ACC112 (cell line): ENCODE measurements around the gene ATP6V1A.

ENCODE experiments used
- H2AFZ ChIP-seq: fragments of 200-600 bp; sonication (generic); one replicate; pipeline ENCODE4 v1.6.0; 2017; ENCODE audit warnings: antibody characterized with exemption, low read length; ENCODE audit not compliant: unreplicated experiment
- H3K27ac ChIP-seq: fragments of 200-600 bp; sonication (generic); 2 replicates; pipeline ENCODE4 v1.5.1; 2014; ENCODE audit warnings: low read depth, mild to moderate bottlenecking, antibody characterized with exemption, low read length, moderate library complexity
- H3K27me3 ChIP-seq: fragments of 200-600 bp; sonication (generic); 2 replicates; pipeline ENCODE4 v1.6.1; 2014; ENCODE audit warnings: mild to moderate bottlenecking, antibody characterized with exemption, low read length, moderate library complexity, mixed read lengths; ENCODE audit not compliant: insufficient read depth
- H3K36me3 ChIP-seq: fragments of 200-600 bp; sonication (generic); 2 replicates; pipeline ENCODE4 v1.6.1; 2016; ENCODE audit warnings: mild to moderate bottlenecking, antibody characterized with exemption, low read length, moderate library complexity, mixed read lengths; ENCODE audit not compliant: insufficient read depth
- H3K4me1 ChIP-seq: fragments of 200-600 bp; sonication (generic); one replicate; pipeline ENCODE4 v1.6.1; 2016; ENCODE audit warnings: low read length, mixed read lengths; ENCODE audit not compliant: insufficient read depth, unreplicated experiment, control insufficient read depth
- H3K4me3 ChIP-seq: fragments of 200-600 bp; sonication (generic); 2 replicates; pipeline ENCODE4 v1.5.1; 2014; ENCODE audit warnings: mild to moderate bottlenecking, low read depth, low read length
- H3K79me2 ChIP-seq: fragments of 200-600 bp; sonication (generic); one replicate; pipeline ENCODE4 v1.6.0; 2016; ENCODE audit warnings: low read length; ENCODE audit not compliant: control insufficient read depth, unreplicated experiment, insufficient read depth

The ATP6V1A gene

GRCh38 chr3:113745756-113746547 is 883 bp upstream of the ATP6V1A start, which contains the start of gene NAA50:
Gene NAA50 (minus strand): TSS chr3:113746249. CDS start chr3:113745949, 300 bp downstream.
- Histone ChIP-seq H3K79me2 (peaks cover 83% of the 10 kb centered on the region), H2AFZ (peak within 1 kb of the TSS; percentile 77), H3K27ac (peak within 1 kb of the TSS; percentile 100), H3K36me3 (0 out of 2 replicates have a peak, but pooled peaks cover 7% of the 10 kb centered on the region), H3K4me1 (peaks cover 41% of the 10 kb centered on the region), H3K4me3 (peak within 1 kb of the TSS; percentile 84), H3K27me3 (no peaks in the 10 kb centered on the region)

- Histone ChIP-seq H3K4me3 (peak overlapping the region; percentile 84), H3K27ac (peak overlapping the region; percentile 100), H3K27me3 (no peaks in the 10 kb centered on the region), H2AFZ (peak overlapping the region; percentile 57), H3K4me1 (peaks cover 33% of the 10 kb centered on the region), H3K79me2 (peaks cover 69% of the 10 kb centered on the region), H3K36me3 (no peaks in the 10 kb centered on the region)
These were observed 630 bp downstream of the ATP6V1A start for GRCh38 chr3:113747283-113748046.

GRCh38 chr3:113751141-113751540 is 4.3 kb downstream of the ATP6V1A start:
- Histone ChIP-seq H3K36me3 (no peaks in the 10 kb centered on the region), H2AFZ (no peak overlapping the region), H3K27ac (no peak overlapping the region), H3K79me2 (peaks cover 55% of the 10 kb centered on the region), H3K27me3 (no peaks in the 10 kb centered on the region), H3K4me1 (peaks cover 14% of the 10 kb centered on the region), H3K4me3 (no peak overlapping the region)

GRCh38 chr3:113753376-113753985 is 6.6 kb downstream of the ATP6V1A start:
- H3K36me3 ChIP-seq = peaks cover 3% of the 10 kb centered on the region
- no peak overlapping the region for H3K27ac ChIP-seq
- peaks cover 13% of the 10 kb centered on the region for H3K4me1 ChIP-seq
- no peak overlapping the region for H2AFZ ChIP-seq
- peaks cover 51% of the 10 kb centered on the region for H3K79me2 ChIP-seq
- no peak overlapping the region for H3K4me3 ChIP-seq
- no peaks in the 10 kb centered on the region for H3K27me3 ChIP-seq

GRCh38 chr3:113754494-113755159 is 7.8 kb downstream of the ATP6V1A start:
- H3K4me1 ChIP-seq = peaks cover 2% of the 10 kb centered on the region
- H3K36me3 ChIP-seq = peaks cover 7% of the 10 kb centered on the region
- no peaks in the 10 kb centered on the region for H3K27me3 ChIP-seq
- H3K27ac ChIP-seq = no peak overlapping the region
- H3K4me3 ChIP-seq = no peak overlapping the region
- H2AFZ ChIP-seq = no peak overlapping the region
- H3K79me2 ChIP-seq = peaks cover 42% of the 10 kb centered on the region

GRCh38 chr3:113758389-113759024 is 11.7 kb downstream of the ATP6V1A start:
- Histone ChIP-seq H3K4me1 (no peaks in the 10 kb centered on the region), H3K79me2 (peaks cover 35% of the 10 kb centered on the region), H3K27ac (no peak overlapping the region), H3K36me3 (peaks cover 11% of the 10 kb centered on the region), H3K27me3 (no peaks in the 10 kb centered on the region), H3K4me3 (no peak overlapping the region), H2AFZ (no peak overlapping the region)

- no peak overlapping the region for H3K4me3 ChIP-seq
- H2AFZ ChIP-seq = no peak overlapping the region
- H3K27me3 ChIP-seq = no peaks in the 10 kb centered on the region
- H3K4me1 ChIP-seq = peaks cover 6% of the 10 kb centered on the region
- peaks cover 3% of the 10 kb centered on the region; the same call in 1 of the 2 replicates for H3K36me3 ChIP-seq
- H3K79me2 ChIP-seq = peaks cover 10% of the 10 kb centered on the region
- no peak overlapping the region for H3K27ac ChIP-seq
These were observed 17.9 kb downstream of the ATP6V1A start for GRCh38 chr3:113764698-113765097.

- Histone ChIP-seq H2AFZ (no peak overlapping the region), H3K27ac (no peak overlapping the region), H3K4me1 (peaks cover 6% of the 10 kb centered on the region), H3K4me3 (no peak overlapping the region), H3K27me3 (no peaks in the 10 kb centered on the region), H3K79me2 (peaks cover 10% of the 10 kb centered on the region), H3K36me3 (no peaks in the 10 kb centered on the region)
These were observed 22.7 kb downstream of the ATP6V1A start for GRCh38 chr3:113769551-113769950.

GRCh38 chr3:113771993-113772392 is 25.2 kb downstream of the ATP6V1A start:
- H2AFZ ChIP-seq = no peak overlapping the region
- H3K4me3 ChIP-seq = no peak overlapping the region
- H3K27me3 ChIP-seq = no peaks in the 10 kb centered on the region
- H3K36me3 ChIP-seq = no peaks in the 10 kb centered on the region
- H3K27ac ChIP-seq = no peak overlapping the region
- peaks cover 6% of the 10 kb centered on the region for H3K4me1 ChIP-seq
- H3K79me2 ChIP-seq = peaks cover 13% of the 10 kb centered on the region

- H3K4me1 ChIP-seq = peaks cover 6% of the 10 kb centered on the region
These were observed 26.5 kb downstream of the ATP6V1A start for GRCh38 chr3:113773381-113773780.

More at GRCh38 chr3:113773381-113773780, 26.5 kb downstream of the ATP6V1A start:
- no peak overlapping the region for H3K4me3 ChIP-seq
- no peaks in the 10 kb centered on the region for H3K27me3 ChIP-seq
- H3K27ac ChIP-seq = no peak overlapping the region
- no peak overlapping the region for H2AFZ ChIP-seq
- no peaks in the 10 kb centered on the region for H3K36me3 ChIP-seq
- H3K79me2 ChIP-seq = peaks cover 14% of the 10 kb centered on the region
